ENCODE measurements around the gene GPR101. TPM values are rescaled to one million over a fixed set of nuclear protein-coding genes. Genes with fewer than 3 reads are reported as not detected.

GPR101 gene
- total RNA-seq, 2 donors from 2014 or later: not detected

DNA sequence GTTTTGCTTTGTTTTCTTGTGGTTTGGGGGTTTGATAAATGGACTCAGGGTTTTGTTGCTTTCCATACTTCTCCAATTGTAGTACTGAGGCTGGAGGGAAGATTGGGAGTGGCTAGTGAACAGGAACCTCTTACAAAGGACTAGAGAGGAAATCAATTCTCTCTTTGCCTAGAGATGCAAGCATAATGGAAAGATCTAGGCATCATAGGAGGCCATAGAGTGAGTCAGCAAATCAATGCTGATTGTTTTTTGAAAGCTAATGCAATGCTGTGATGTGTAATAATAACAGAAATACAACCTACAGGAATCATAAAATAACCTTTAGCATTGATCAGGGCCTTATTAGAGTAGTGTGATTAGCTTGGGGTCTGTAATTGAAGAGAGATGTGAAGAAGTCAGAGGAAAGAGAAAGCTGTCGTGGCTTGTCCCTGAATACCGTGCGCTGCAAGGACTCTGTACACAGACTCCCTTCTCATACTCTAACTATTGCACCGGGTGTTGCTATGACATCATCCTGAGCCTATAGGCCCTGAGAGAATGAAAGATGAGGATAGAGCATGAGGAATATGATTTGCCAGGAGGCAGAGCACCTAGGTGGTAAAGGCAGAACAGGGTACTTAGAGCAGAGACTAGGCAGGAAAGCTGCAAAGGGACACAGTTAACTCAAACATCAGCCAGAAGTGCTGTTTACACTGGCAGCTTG lies 29.3 kb upstream of the GPR101 start:
- ATAC-seq (ENCODE audit: insufficient number of reproducible peaks, low FRiP score, low read depth) (no peak), DNase-seq (ENCODE audit: low spot score) (no peak)
- H3K36me3 ChIP-seq: no peaks in the 10 kb centered on the region
- H3K27ac ChIP-seq: no peak overlapping the region
- no peak overlapping the region for H3K4me3 ChIP-seq
- TF ChIP-seq, protein P1, sequence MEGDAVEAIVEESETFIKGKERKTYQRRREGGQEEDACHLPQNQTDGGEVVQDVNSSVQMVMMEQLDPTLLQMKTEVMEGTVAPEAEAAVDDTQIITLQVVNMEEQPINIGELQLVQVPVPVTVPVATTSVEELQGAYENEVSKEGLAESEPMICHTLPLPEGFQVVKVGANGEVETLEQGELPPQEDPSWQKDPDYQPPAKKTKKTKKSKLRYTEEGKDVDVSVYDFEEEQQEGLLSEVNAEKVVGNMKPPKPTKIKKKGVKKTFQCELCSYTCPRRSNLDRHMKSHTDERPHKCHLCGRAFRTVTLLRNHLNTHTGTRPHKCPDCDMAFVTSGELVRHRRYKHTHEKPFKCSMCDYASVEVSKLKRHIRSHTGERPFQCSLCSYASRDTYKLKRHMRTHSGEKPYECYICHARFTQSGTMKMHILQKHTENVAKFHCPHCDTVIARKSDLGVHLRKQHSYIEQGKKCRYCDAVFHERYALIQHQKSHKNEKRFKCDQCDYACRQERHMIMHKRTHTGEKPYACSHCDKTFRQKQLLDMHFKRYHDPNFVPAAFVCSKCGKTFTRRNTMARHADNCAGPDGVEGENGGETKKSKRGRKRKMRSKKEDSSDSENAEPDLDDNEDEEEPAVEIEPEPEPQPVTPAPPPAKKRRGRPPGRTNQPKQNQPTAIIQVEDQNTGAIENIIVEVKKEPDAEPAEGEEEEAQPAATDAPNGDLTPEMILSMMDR (IDR thresholded peaks at IDR 0.05): no peak
- no peaks in the 10 kb centered on the region for H3K4me1 ChIP-seq (ENCODE audit: control insufficient read depth in 1 of 2, low read depth in 2 of 2)
- no peaks in the 10 kb centered on the region for H3K9me3 ChIP-seq
- no peaks in the 10 kb centered on the region for H3K27me3 ChIP-seq (replicated peaks; ENCODE audit: insufficient read depth)

GRCh38 chrX:137058339-137059127 lies 24.7 kb upstream of the GPR101 start:
- no peak for ATAC-seq (ENCODE audit: insufficient number of reproducible peaks, low FRiP score, low read depth)
- DNase-seq (ENCODE audit: low spot score): no peak
- Histone ChIP-seq H3K27ac (no peak overlapping the region), H3K4me3 (no peak overlapping the region), H3K36me3 (no peaks in the 10 kb centered on the region), H3K27me3 (replicated peaks; ENCODE audit: insufficient read depth) (no peaks in the 10 kb centered on the region), H3K4me1 (ENCODE audit: control insufficient read depth in 1 of 2, low read depth in 2 of 2) (no peaks in the 10 kb centered on the region), H3K9me3 (no peaks in the 10 kb centered on the region)
- TF ChIP-seq, protein P1 (IDR thresholded peaks at IDR 0.05): no peak

GRCh38 chrX:137052643-137053235 lies 18.9 kb upstream of the GPR101 start:
- DNase-seq (ENCODE audit: low spot score) (no peak), ATAC-seq (ENCODE audit: insufficient number of reproducible peaks, low FRiP score, low read depth) (no peak)
- Histone ChIP-seq H3K27me3 (replicated peaks; ENCODE audit: insufficient read depth) (no peaks in the 10 kb centered on the region), H3K27ac (no peak overlapping the region), H3K4me3 (peak overlapping the region; percentile 69), H3K9me3 (no peaks in the 10 kb centered on the region), H3K4me1 (ENCODE audit: control insufficient read depth in 1 of 2, low read depth in 2 of 2) (peaks cover 0 to 14% of the 10 kb centered on the region in 2 donors), H3K36me3 (no peaks in the 10 kb centered on the region)
- TF ChIP-seq, protein P1 (IDR thresholded peaks at IDR 0.05): no peak

GRCh38 chrX:137051978-137052642 lies 18.3 kb upstream of the GPR101 start:
- DNase-seq (ENCODE audit: low spot score) (no peak), ATAC-seq (ENCODE audit: insufficient number of reproducible peaks, low FRiP score, low read depth) (no peak)
- Histone ChIP-seq H3K4me1 (ENCODE audit: control insufficient read depth in 1 of 2, low read depth in 2 of 2) (peaks cover 0 to 14% of the 10 kb centered on the region in 2 donors), H3K9me3 (no peaks in the 10 kb centered on the region), H3K4me3 (peak overlapping the region; percentile 69), H3K27ac (no peak overlapping the region), H3K27me3 (replicated peaks; ENCODE audit: insufficient read depth) (no peaks in the 10 kb centered on the region), H3K36me3 (no peaks in the 10 kb centered on the region)
- TF ChIP-seq, protein P1 (IDR thresholded peaks at IDR 0.05): peak; percentile 70

GRCh38 chrX:137044893-137045292 lies 11.1 kb upstream of the GPR101 start:
- no peak overlapping the region for H3K27ac ChIP-seq
- TF ChIP-seq, protein P1 (IDR thresholded peaks at IDR 0.05): no peak
- H3K27me3 ChIP-seq (replicated peaks; ENCODE audit: insufficient read depth): no peaks in the 10 kb centered on the region
- ATAC-seq (ENCODE audit: insufficient number of reproducible peaks, low FRiP score, low read depth) (no peak), DNase-seq (ENCODE audit: low spot score) (no peak)
- no peak overlapping the region for H3K4me3 ChIP-seq
- no peaks in the 10 kb centered on the region for H3K9me3 ChIP-seq
- H3K4me1 ChIP-seq (ENCODE audit: control insufficient read depth in 1 of 2, low read depth in 2 of 2): no peaks in the 10 kb centered on the region
- H3K36me3 ChIP-seq: no peaks in the 10 kb centered on the region
